Measurements from ENCODE around the gene LRCH4.
A peak's percentile ranks its signal among the peaks of the same experiment; 100 is the strongest.
"Not testable (repeated sequence)": the region's sequence is repeated elsewhere in the genome, so short reads cannot be mapped to it uniquely, and the experiment has no call there.

The LRCH4 gene

DNA sequence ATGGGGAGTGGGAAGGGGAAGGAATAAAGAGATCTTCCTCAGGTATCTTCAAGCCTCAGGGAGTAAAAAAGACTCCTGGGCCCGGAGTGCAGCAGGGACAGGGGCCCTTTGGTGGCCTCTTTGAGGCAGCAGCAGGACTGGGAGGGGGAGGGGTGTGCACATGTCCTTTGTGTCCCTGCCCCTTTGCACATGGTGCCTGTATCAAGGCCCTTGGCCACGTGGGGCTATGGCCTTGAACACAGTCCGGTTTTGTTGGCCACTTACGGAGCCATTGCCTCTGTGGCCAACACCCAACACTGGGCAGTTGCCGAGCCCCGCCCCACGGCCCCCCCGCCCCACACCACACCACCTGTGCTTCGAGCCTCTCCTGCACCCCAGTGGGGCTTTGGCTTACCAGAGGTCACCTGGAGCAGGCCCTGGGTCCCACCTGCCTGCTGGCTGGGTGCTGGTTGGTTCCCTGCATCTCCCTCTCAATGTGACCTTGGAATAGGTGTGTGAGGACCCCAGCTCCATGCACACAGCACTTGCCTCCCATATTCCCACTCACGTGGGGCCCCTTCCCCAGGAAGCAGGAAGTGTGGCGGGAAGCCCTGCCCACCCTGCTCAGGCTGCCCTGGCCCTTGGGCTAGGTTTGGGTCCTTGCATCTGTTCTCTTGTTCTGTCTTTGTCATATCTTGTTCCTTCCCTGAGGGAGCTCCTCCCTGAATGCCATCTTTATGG lies 17.6 kb downstream of the LRCH4 start:
- no peak for DNase-seq (ENCODE audit: low read depth in 1 of 2, low spot score in 1 of 2)

- DNase-seq (ENCODE audit: low read depth in 1 of 2, low spot score in 1 of 2), result no peak
Measured at GRCh38 chr7:100567751-100568175, 18.2 kb downstream of the LRCH4 start.

DNA sequence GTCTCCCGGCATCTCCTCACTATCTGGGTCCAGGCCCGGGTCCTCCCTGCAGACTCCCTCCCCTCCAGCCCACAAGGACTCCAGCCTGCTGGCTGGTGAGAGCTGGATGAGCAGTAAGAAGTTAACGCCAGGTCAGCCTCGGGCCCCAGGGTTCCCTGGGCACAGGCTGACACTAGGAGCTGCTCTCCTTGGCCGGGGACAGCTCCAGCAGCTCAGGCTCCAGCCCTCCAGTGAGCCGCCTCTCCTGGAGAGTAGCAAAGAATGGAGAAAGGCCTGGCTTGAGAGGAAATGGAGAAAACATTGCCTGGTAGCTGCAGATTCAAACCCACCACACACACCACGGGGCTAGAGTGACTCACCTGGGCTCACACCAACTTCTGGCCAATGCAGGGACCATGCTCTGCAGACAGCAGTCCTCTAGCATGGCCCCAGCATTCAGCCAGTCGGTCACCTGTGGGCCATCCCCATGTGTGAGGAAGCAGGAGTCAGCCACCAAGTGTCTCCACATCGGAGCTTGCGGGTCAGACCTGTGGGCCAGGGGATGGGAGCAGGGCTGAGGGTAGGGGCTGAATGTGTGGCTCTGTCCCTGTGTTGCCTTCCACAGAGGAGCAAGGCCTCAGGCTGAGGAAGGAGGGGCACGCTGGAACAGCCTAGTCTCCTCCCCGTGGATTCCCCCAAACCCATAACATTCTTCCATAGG lies 18.7 kb downstream of the LRCH4 start:
- no peak for DNase-seq (ENCODE audit: low read depth in 1 of 2, low spot score in 1 of 2)

GRCh38 chr7:100566018-100566531 lies 19.9 kb downstream of the LRCH4 start:
- DNase-seq (ENCODE audit: low read depth in 1 of 2, low spot score in 1 of 2), result no peak

DNA sequence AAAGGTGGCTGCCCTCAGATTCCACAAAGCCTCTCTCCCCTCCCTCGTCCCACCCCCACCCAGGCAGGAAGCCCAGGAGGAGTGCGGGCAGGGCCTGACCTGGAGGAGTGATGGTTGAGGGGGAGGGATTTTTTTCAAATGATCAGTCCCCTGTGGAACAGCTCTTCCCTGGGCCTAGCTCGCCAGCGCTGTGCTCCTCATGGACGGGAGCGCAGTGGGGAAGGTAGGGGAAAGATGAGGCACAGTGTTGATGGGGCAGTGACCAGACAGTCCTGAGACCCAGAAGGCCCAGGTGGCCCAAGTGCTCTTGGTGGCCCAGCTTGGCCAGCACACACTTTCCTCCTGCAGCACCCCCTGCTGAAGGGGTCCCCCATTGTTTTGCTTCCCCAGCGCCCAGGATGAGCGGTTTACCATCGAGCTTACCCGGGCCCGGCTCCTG lies 20.8 kb downstream of the LRCH4 start:
- no peak for DNase-seq (ENCODE audit: low read depth in 1 of 2, low spot score in 1 of 2)

DNA sequence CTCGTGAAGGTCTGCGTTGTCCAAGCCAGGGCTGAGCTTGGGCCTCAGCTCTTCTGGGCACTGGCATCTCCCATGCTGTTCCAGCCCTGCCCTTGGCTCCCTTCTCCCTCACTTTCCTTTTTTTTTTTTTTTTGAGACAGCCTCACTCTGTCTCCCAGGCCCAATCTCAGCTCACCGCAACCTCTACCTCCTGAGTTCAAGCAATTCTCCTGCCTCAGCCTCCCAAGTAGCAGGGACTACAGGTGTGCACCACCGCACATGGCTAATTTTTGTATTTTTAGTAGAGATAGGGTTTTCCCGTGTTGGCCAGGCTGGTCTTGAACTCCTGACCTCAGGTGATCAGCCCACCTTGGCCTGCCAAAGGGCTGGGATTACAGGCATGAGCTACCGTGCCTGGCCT lies 21.5 kb downstream of the LRCH4 start:
- DNase-seq (ENCODE audit: low read depth in 1 of 2, low spot score in 1 of 2), result not testable (repeated sequence)

DNA sequence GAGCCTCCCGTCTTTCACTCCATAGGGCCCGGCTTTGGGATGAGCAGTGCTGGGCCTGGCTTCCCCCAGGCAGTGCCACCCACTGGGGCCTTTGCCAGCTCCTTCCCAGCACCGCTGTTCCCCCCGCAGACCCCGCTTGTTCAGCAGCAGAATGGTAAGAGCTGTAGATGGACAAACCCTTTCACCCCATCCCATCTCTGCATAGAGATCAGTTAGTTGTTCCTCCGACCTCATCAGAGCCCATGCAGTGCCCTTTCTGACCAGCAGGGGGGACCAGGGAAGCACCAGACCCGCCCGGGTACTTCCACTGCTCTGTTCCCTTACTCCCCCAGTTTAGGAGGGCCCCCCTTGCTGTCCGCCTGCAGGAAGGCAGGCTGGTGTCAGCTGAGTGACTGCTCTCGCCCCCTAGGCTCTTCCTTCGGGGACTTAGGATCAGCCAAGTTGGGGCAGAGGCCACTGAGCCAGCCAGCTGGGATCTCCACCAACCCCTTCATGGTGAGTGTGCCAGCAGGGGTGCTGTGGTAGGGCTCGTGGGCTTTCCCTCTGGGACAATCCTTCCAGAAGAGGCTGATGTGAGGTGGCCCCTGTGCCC lies 22.0 kb downstream of the LRCH4 start:
- peak; percentile 71 to 82 for DNase-seq (ENCODE audit: low read depth in 1 of 2, low spot score in 1 of 2)

- DNase-seq (ENCODE audit: low read depth in 1 of 2, low spot score in 1 of 2), result no peak
Measured at GRCh38 chr7:100563100-100563564, 22.8 kb downstream of the LRCH4 start.

DNA sequence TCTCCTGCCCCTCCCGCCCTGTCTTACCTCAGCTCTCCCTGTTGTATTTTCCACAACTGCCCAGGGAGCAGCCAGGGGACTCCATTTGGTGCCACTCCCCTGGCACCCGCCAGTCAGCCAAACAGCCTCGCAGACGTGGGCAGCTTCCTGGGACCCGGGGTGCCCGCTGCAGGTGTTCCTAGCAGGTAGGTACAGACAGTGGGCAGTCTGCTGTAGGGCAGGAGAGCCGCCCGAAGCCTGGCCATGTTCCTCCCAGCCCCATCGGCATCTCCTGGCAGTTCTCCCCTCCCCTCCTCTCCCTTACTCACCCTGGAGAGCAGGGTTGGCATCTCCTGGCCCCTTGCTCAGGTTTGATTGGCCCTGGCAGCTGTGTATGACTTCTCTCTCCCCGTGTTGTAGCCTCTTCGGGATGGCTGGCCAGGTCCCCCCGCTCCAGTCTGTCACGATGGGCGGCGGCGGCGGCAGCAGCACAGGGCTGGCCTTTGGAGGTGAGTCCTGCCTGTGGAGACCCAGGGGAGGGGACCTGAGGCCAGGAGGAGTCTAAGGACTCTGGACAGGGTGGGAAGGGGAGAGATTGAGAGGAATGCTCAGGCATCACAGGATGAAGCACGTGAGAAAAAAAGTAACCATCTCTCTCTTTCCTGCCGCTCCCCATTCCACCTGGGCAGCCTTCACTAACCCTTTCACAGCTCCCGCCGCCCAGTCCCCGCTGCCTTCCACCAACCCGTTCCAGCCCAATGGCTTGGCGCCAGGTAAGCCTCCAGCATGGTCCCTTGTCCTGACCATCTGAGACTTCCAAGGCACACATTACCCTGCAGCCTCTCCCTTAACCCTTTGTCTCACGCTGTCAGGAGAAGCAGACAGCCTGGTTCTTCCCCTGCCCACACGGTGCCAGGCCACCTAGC lies 23.5 kb downstream of the LRCH4 start:
- DNase-seq (ENCODE audit: low read depth in 1 of 2, low spot score in 1 of 2), result no peak

GRCh38 chr7:100561491-100562194 lies 24.3 kb downstream of the LRCH4 start:
- DNase-seq (ENCODE audit: low read depth in 1 of 2, low spot score in 1 of 2), result no peak

- DNase-seq (ENCODE audit: low read depth in 1 of 2, low spot score in 1 of 2), result no peak
Measured at GRCh38 chr7:100559127-100559526, 26.8 kb downstream of the LRCH4 start.

GRCh38 chr7:100556541-100556940 lies 29.4 kb downstream of the LRCH4 start:
- no peak for DNase-seq (ENCODE audit: low read depth in 1 of 2, low spot score in 1 of 2)

- DNase-seq (ENCODE audit: low read depth in 1 of 2, low spot score in 1 of 2), result no peak
Measured at GRCh38 chr7:100555701-100556100, 30.2 kb downstream of the LRCH4 start.

DNA sequence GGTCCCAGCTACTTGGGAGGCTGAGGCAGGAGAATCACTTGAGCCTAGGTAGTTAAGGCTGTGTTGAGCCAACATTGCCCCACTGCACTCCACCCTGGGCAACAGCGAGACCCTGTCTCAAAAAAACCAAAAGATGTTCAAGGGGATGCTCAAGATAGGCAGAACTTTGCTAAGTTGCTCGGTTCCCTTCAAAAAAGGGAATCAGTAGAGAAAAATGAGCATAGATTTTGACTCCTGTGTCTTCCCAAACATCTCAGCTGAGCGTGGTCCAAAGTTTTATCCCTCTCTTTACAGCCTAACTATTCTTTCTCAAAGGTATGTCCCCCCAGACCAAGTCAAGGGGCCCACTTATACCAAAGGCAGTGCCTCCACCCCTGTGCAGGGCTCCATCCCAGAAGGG lies 32.9 kb downstream of the LRCH4 start:
- no peak for DNase-seq (ENCODE audit: low read depth in 1 of 2, low spot score in 1 of 2)

- DNase-seq (ENCODE audit: low read depth in 1 of 2, low spot score in 1 of 2), result no peak
Measured at GRCh38 chr7:100552532-100552931, 33.4 kb downstream of the LRCH4 start.

GRCh38 chr7:100548446-100548845 lies 37.5 kb downstream of the LRCH4 start:
- not testable (repeated sequence) for DNase-seq (ENCODE audit: low read depth in 1 of 2, low spot score in 1 of 2)

GRCh38 chr7:100547872-100548271 lies 38.1 kb downstream of the LRCH4 start:
- no peak for DNase-seq (ENCODE audit: low read depth in 1 of 2, low spot score in 1 of 2)

GRCh38 chr7:100546926-100547800 lies 38.8 kb downstream of the LRCH4 start:
- DNase-seq (ENCODE audit: low read depth in 1 of 2, low spot score in 1 of 2), result no peak

Measured in stimulated activated CD4-positive, alpha-beta T cell treated with anti-CD3 and anti-CD28 coated beads, Interleukin-15, amount 100 ng/mL, for 1 hour (primary cell).